Right kidney (tissue), 1 donor: ENCODE measurements around the gene HOXD8.

Source experiments
- DNase-seq: peaks from one replicate; pipeline ENCODE4 v3.0.0-alpha.2; 2016

Gene HOXD8

DNA sequence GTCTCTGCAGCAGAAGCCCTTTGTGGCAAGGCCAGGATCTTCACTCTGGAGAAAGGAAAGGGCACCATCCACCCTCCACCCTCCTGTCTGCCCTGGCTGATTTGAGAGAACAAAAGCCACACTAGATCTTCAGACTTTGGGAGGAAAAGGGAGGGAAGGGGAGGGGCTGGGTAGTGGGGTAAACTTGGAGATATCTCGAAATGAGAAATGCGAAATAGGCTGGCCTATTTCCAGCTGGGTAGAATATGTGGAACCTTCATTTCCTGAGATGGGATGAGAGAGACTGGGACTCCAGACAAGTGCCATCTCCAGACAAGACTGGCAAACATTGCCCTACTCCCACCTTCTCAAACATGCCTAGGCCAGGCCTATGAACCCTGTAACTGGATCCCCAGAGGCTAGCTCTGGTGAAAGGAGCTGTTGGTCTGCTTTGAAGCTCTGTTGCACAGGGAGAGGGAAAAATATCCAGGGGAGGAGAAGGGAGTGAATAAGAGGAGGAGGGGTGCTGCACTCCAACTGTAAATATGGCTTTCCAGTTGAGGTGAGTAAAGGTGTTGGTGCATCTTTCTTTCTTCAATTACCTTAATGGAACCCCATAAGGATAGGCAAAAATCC lies 28.2 kb upstream of the HOXD8 start:
- DNase-seq = no peak

DNA sequence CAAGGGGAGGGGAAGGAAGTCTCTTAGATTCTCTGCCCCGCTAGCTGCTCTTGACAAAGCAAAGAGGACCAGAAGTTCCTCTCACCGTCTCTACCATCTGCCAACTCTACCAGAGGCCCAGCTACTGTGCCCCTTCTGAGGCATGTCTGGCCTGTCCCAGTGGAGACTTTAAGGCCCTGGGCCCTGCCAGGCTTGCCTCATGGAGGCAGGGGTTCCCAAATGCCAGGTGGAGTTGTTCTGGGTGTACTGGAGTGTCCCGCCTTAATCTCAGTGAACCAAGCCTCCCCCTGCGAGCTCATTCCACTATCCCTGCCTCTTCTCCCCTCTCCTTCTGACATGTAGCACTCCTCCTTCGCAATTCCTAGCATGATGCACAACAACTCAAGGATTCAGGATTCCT lies 27.7 kb upstream of the HOXD8 start:
- DNase-seq = no peak

DNA sequence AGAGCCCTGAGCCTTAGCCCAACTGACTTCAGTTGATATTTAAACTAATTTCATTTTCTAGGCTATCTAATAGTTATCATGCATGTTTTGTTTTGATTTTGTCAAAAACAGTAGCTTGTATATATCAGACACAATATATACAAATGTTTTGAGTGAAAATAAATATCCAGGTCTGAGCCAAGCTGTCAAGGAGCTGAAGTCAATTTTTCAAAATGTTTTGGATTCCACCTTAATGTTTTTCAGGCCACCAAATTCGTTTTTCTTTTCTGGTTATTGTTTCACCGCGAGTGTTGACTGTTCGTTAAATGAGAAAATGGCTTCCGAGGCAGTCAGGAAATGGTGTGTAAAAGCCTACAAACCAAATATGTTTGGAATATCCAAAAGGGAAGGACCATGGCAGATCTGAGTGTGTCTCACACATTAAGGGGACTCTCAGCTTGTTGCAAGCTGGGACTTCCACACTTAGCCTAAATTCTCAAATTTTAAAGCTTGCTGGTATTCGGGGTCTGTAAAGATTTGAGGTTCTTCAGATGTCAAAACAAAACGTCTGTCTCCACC lies 27.1 kb upstream of the HOXD8 start:
- DNase-seq = no peak

DNA sequence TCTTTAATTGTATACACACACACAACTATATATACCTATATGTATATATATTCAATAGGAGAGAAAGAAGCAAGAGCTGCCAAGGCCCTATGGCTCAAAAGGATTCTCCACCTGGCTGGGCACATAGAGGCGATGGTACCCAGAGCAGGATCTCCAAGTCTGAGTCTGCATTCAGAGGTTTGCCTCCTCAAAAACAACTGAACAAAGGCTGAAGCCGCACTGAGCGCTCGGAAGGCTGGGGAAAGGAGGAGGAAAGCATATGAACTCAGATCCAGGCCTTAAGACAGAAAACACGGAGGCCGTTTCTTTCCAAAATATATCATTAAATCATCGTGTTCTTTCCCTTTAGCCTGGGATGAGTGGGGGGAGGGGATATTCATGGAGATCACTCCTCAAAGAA lies 26.3 kb upstream of the HOXD8 start:
- no peak for DNase-seq

DNA sequence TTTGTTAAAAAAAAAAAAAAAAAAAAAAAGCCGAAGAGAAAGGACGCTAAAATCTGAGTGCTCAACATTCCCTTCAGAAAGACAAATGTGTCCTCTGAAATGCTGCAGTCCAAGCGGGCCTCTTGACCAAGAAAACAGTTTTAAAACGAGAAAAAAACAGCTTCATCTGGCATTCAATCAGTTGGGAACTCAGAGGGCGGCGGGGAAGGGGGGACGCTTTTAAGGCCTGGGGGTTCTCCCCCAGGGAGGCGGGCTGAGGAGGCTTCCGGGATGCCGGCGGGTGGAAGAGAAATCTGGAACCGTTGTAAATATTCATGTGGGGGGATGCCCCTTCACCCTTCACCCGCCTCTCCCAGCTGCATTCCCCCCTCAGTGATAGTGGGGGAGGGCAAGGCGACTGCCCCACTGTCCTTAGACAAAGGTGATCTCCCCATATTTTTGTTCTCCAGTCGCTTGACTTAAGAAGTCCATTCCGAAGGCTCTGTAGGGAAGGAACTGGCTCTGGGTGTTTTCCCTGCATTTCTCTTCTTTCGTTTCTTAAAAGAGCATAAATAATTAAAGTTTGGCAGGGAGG lies 25.7 kb upstream of the HOXD8 start:
- no peak for DNase-seq

DNA sequence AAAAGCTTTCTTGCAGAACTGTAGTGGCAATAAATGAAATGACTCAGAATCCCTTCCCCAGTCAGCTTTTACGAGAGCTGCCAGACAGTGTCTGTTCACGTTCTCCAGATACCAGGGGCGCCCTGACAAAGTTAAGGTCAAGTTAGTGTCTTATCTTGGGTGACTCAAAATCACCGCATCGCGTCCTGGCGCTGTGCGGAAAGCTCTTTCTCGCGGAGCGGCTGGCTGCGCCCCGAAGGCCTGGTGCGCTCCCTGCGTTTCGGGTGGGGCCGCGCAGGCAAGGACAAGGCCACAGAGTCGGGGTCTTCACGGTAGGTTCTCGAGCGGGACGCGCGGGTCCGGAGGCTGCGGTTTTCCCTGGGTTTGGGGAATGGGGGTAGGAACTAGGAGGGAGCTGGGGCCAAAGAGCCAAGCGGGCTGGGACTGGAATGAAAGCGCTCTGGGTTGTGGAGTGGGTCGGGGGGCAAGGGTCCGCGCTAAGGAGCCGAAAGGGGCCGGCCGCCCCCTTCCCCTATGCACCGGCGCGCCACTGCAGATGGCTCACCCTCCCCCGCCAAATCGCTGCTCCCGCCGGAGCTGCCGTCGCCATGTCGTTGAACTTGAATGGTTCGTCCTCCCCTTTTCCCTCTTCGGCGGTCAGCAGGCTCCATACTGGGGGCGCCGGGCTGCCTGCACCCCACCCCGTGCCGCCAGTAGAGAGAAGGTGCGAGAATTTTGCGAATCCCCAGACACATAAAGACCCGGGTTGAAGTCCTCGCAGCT lies 25.0 kb upstream of the HOXD8 start:
- peak; percentile 92 for DNase-seq

DNA sequence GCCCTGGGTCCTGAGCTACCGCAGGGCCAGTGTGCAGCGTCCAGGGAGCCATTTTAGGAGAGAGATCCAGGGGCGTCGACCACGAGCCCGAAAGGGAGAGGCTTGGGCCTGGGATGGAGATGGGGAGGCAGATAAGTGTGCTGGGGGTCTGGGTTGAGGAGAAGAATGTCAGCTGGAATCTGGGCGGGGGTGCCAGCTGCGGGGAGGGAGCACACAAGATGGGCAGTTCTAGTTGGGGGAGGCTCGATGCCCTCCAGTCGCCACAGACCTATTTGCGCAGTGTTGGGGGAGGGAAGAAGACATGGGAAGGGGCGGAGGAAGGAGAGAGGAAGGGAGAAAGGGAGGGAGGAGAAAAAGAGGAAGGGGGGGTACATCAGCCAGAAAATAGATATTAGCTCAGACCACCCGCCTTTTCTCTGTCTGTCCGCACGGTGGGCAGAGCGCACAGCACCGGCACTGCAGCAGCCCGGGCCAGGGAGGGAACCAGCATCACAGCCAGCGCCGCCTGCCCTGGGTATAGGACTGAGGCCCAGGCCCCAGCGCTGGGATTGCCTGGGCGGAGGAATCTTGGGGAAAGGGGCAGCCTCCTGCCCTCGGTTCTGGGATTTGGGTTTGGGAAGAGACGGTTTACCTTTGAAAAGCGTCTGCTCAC lies 24.3 kb upstream of the HOXD8 start:
- DNase-seq = no peak

DNA sequence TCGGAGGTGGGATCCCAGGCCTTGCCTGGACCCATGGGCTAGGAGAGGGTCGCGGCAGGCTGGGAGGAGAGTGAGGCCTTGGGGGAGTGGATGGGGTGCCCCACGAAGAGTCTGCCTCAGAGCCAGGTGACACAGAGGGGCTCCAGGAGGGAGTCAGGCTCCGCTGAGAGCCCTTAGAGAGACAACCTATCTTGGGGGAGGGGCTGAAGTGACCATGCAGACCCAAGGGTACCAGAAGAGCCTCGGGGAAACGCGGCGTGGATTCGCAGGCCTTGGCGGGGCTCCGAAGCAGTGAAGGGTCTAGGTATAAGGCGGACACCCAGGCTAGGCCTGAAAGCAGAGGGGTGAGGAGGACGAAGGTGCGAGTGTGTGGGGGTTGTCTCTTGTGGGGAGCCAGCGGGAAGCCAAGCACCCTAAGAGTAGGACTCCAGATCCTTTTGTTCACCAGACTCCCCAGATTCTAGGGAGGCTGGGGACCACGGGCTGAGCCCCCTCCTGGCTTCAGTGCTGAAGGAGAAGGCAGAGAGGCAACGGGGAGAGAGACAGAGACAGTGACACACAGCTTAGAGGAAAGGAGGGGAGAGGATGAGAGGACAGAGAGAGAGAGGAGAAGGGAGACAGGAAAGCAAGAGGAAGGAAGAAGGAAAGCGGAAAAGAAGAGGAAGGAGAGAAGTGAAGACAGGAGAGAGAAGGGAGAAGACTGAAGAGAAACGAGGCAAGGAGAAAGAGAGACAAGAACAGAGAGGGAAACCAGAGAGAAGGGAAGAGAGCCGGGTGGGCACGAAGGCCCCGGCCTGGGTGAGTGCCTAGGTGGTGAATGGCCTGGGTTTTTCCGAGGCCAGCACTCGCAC lies 23.6 kb upstream of the HOXD8 start:
- no peak for DNase-seq

DNA sequence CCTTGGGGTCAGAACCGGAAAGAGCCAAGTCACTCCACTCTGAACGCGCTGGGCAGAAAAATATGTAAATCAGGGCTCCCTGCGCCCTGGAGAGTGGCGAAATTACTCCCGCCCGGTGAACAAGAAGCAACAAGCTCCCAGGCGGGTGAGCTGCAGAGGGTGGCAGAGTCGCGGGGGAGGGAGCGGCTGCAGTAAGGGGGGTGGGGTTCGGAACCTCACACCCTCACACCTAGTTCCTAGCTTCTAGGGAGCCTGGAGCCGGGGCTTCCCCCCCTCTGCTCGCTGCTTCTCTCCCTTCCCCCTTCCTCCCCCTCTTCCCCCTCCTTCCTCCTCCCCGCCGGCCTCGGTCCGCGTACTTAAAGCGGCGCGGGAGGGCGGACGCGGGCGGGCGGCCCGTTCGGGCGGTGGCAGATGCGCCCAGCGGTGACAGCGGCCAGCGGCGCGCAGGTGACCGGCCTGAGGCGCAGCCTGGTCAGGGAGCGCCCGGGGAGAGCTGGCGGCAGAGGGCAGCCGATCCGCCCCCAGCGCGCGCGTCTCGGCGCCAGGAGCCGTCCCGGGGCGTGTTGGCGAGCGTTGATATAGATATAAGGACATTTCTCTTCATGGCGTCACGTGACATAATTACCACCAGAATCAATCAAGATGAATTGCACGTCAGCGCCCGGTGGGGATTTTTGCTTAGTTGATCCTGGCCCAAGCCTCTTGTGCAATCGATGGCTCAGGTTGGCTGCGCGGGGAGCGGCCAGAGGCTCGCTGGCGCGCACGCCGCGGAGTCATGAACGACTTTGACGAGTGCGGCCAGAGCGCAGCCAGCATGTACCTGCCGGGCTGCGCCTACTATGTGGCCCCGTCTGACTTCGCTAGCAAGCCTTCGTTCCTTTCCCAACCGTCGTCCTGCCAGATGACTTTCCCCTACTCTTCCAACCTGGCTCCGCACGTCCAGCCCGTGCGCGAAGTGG lies 22.6 kb upstream of the HOXD8 start, which contains the start of gene HOXD11:
Gene HOXD11 (plus strand): TSS at position 700 of the 959 bp plus-strand sequence. CDS start 76 bp downstream, at position 776.
- peak; percentile 90 for DNase-seq

DNA sequence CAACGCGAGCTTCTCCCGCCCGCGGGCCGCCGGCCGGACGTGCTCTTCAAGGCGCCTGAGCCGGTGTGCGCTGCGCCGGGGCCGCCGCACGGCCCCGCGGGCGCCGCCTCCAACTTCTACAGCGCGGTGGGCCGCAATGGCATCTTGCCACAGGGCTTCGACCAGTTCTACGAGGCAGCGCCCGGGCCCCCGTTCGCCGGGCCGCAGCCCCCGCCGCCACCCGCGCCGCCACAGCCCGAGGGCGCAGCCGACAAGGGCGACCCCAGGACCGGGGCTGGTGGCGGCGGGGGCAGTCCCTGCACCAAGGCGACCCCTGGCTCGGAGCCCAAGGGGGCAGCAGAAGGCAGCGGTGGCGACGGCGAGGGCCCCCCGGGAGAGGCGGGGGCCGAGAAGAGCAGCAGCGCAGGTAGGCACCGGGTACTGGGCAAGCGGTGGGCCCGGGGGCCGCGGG lies 21.7 kb upstream of the HOXD8 start:
- DNase-seq = no peak

DNA sequence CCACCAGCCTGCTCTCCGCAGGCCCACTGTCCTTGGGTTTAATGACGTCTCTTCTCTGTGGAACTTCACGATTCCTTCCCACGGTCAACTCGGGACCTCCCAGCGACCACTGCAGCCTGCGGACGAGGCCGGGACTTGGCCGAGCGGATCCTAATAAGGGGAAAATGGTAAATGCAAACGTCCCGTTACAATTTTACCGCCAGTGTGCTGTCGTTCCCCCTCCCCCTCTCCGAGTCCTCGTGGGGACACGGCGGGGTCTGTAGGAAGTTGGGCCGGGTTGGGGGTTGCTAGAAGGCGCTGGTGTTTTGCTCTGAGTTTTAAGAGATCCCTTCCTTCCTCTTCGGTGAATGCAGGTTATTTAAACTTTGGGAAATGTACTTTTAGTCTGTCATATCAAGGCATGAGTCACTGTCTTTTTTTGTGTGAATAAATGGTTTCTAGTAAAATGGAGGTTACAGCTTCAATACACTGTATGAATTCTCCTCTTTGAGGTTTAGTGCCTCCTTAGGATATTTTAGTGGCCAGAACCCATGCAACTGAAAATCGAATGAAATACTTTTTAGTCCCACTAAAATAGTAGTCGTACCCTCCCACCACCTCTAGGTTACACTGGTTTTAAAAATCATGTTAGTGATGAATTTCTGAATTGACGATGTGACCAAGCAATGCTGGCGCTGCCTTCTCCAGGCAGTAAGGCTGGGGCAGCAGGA lies 20.2 kb upstream of the HOXD8 start:
- DNase-seq = no peak

DNA sequence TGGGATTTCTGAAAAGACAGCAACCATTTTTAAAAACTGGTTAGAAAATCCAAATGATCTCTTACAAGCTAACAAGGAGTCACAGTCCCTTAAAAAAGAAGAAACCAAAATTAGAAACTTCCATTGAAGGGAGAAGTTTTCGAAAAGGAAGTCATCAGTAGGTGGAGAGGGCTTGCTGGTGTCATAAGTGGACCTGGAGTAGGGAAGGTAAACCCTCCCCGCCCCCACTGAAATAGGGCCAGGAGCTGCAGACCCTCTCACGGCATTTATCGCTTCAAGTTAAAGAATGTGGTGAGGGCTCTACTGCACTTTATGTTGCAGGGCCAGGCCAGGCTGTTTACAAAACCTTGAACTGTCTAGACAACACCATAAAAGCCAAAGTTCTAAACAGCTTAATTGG lies 19.6 kb upstream of the HOXD8 start:
- DNase-seq = no peak

DNA sequence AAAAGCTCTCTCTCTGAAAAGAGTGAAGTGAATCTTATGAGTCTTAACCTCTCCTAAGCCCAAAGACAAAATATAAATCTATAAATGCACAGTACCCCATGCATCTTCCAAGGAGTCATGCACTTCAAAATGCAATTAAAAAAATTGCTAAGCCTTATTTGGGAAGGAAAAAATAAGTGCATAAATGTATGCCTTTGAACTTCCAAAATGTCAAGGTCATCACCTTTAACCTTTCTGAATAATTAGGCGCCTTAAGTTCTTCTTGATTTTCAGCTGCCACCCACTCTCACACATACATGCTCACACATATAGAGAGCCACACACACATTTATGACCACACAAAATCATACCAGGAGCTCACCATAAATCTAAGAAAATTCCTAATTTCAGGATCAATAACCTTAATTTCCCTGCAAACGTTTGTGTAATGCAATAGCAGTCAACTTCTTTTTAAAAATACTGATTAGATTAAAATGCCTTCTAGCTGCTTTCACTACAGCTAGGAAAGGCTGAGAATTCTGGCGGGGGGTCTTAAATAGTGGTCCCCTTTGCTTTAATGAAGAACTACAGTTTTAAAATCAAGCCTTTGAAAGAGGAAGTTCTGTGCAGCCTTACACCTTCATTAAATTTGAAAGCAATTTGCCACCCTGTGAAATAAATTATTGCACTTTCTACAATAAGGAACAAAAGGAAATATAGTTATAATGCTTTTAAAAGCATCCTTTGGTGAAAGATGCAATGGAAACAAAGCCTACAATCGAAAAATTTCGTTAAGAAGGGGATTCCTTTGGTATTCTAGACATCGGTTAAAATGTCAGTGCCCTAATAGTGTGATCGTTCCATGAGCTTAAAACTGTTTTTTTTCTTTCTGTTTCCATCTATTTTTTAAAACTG lies 18.8 kb upstream of the HOXD8 start:
- no peak for DNase-seq

DNA sequence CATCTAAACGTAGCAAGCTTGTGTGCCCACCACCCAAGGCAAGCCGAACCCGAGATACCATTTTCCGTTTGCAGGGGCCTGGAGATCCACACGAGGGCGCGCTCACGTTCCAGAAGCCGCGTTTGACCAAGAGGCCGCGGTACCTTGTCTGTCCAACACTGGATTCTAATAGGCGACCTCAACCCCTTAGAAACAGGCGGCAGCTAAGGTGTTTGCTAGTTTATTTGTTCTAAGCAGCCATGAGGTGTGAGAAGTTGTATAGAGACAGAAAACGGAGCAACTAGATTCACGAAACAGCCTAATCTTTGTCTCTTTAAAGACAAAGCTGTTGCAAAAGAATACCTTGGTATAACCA lies 18.2 kb upstream of the HOXD8 start:
- DNase-seq = peak; percentile 85

DNA sequence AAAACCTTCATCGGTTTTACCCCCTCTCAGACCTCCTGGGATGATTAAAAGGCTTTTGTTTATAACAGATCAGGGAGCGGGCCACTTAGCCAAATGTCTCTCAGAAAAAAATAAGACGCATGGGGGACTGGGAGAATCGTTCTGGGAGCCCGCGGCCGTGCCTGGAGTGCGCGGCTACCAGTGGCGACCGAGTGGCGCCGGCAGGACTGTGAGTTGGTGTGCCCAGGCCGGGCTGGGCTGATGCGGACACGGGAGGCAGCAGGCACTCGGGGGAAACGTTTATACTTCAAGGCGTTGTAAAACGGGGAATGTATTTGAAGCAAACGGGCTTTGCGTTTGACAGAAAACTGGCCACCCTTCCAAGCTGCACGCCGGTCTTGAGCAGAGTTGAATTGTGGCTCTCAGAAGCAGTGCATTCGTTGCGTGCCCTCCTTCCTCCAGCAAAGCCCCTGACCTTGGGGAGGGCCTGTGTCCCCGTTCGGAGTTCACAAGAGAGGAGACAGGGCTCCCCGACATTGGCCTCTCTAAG lies 17.6 kb upstream of the HOXD8 start:
- peak; percentile 78 for DNase-seq

DNA sequence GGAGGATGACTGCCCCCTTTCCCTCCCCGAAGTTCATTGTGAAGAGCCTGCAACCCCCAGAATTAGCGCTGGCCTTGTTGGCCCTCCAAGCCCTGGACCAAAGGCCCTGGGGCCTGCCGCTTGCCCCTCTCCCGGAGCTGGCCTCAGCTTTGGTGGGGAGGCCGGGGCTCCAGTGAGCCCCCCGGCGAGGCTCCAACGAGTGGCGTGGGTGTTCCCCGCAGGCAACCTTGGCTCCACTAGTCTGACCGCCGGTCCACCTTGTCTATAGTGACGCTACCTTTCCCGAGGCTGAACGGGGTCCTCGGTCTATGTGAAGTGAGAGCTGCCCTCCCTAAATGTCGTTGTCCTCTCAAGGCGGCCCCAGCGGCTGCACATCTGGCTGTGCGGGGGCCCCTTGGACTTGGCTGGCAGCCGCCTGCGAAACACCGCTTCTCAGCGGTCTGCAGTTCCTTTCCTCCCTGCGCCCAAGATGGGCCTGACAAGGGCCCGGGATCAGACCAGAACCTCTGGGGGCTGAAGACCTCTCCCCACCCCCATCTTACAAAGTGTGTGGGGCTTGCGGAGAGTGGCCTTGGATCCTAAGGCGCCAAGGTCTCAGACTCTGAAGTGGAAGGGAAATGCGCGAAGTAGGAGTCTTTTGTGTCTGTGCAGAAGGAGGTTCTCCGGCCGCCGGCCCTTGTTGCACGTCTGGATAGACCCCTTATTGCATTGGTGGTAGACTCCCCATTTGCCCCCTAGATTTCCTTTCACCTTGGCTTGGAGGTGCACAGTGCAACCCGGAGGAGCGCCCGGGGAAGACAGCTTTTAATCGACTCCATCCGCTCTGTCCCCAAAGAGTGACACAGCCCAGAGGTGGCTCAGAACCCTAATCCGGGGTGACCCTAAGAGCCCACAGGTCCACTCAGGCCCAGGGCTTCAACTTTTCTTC lies 16.9 kb upstream of the HOXD8 start:
- peak; percentile 84 for DNase-seq

DNA sequence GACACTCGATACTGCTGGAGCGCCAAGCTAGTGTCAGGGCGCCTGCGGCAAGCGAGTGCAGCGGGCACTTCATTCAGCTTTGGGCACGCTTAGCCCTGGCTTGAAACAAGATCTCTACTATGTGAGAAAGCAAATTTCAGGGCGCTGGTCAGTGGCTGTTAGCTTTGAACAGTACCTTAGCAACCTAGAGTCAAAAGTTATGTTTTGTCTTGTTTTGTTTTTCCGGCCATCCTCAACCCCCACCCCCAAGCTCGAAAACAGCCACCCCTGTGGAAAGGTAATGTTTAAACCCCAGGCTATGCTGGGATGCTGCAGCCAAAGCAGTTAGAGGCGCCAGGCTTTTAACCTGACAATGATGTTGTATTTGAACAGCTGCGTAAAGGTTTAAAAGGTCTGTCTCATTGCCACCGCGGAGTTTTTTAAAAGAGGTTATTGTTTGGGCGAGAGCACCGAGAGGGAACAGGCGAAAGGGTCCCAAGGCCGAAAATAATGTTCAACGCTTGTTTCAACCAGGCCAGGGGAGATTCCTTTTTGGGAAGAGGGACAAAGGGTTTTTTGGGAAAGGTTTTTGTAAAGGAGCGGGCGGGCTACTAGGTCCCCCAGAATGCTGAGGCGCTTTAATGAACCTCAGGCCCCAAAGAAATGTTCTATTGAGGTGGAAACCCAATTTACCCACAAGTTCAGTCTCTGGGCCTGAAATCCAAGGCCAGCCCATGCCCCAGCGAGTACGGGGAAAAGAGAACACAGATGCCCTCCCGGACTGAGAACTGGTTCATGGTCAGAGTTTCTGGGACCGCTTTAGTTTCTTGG lies 15.2 kb upstream of the HOXD8 start:
- DNase-seq = no peak
